PFSK-1 (cell line): Measurements from ENCODE around the gene LOXL4.

ENCODE experiments used
- FOXP2 ChIP-seq: optimal IDR thresholded peaks from 2 replicates; pipeline ENCODE3; 2011; ENCODE audit warnings: borderline replicate concordance, control low read depth, inconsistent platforms; ENCODE audit not compliant: insufficient read depth; ENCODE audit errors: extremely low read length, extremely low read depth
- POLR2AphosphoS5 ChIP-seq: IDR thresholded peaks from 2 replicates; pipeline ENCODE4 v1.6.1; 2012; ENCODE audit warnings: low read depth, mild to moderate bottlenecking, control low read depth, low read length, moderate library complexity
- REST ChIP-seq, 2 experiments: IDR thresholded peaks; 2 replicates each; pipeline versions ENCODE4 v1.6.1 to v1.8.0; 2011 to 2012; ENCODE audit warnings: low read depth in 2 of 2, low read length in 2 of 2, control low read depth in 1 of 2, inconsistent platforms in 1 of 2, mild to moderate bottlenecking in 1 of 2, moderate library complexity in 1 of 2; ENCODE audit not compliant: insufficient read depth in 1 of 2
- SIN3A ChIP-seq: IDR thresholded peaks from 2 replicates; pipeline ENCODE4 v1.6.1; 2012; ENCODE audit warnings: mild to moderate bottlenecking, low read length, moderate library complexity, borderline replicate concordance; ENCODE audit not compliant: insufficient read depth
- TAF1 ChIP-seq: IDR thresholded peaks from 2 replicates; pipeline ENCODE4 v1.6.1; 2012; ENCODE audit warnings: low read length, control low read depth, borderline replicate concordance; ENCODE audit not compliant: insufficient read depth

Gene LOXL4

DNA sequence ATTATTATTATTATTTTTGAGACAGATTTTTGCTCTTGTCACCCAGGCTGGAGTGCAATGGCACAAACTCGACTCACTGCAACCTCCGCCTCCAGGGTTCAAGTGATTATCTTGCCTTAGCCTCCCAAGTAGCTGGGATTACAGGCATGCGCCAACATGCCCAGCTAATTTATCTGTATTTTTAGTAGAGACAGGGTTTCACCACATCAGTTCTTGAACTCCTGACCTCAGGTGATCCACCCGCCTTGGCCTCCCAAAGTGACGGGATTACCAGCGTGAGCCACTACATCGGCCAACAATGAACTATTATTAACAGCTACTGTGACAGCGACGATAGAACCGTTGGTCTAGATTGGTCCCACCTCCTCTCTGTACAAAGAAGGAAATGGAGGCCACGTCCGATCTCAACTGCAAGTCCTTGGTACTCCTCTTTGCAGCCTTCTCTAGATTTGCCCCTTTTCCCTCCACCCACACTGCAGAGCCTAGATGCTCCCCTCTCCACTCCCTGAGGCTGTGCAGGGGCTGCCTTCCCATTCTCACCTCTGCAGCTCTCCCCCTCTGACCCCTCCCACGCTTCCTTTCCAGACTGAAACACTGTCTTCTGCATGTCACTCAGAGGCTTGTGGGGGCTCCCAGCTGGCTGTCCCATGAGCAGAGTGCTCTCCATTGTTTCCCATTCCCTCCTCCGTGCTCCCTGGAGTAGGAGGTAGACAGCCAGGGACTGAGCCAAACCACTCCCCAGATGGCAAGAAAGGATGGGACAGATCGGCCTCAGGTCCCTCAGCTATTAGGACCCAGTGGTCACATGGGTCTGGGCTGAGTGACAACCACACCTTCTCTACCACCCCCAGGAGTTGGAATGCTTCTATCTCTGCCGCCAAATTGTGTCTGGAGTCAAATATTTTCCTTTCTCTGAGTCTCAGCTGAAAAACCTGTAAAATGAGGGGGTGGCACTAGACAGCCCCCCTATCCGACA, 2.3 kb downstream of the LOXL4 start:
- TF ChIP-seq POLR2AphosphoS5: no peak
- TF ChIP-seq REST (IDR thresholded peaks at IDR 0.05; ENCODE audit: insufficient read depth in 1 of 2, low read depth in 2 of 2, low read length in 2 of 2): no peak
- TF ChIP-seq TAF1: no peak
- no peak for TF ChIP-seq SIN3A
- no peak for TF ChIP-seq FOXP2

- TF ChIP-seq TAF1 (no peak), POLR2AphosphoS5 (no peak), FOXP2 (no peak), SIN3A (no peak), REST (IDR thresholded peaks at IDR 0.05; ENCODE audit: insufficient read depth in 1 of 2, low read depth in 2 of 2, low read length in 2 of 2) (no peak)
These were observed 3.5 kb downstream of the LOXL4 start for GRCh38 chr10:98264378-98265065.

GRCh38 chr10:98263088-98263487, 4.9 kb downstream of the LOXL4 start:
- no peak for TF ChIP-seq POLR2AphosphoS5
- no peak for TF ChIP-seq REST (IDR thresholded peaks at IDR 0.05; ENCODE audit: insufficient read depth in 1 of 2, low read depth in 2 of 2, low read length in 2 of 2)
- TF ChIP-seq TAF1: no peak
- no peak for TF ChIP-seq FOXP2
- no peak for TF ChIP-seq SIN3A

- TF ChIP-seq FOXP2 (peak; percentile 55), REST (IDR thresholded peaks at IDR 0.05; ENCODE audit: insufficient read depth in 1 of 2, low read depth in 2 of 2, low read length in 2 of 2) (no peak)
These were observed 5.4 kb downstream of the LOXL4 start for GRCh38 chr10:98262571-98262970.
